ENCODE data around the gene DOCK10. TPM values are rescaled to one million over a fixed set of nuclear protein-coding genes. Genes with fewer than 3 reads are reported as not detected.

Gene DOCK10
- total RNA-seq, 1 experiment from 2014 or later, result 28.9 TPM

DNA sequence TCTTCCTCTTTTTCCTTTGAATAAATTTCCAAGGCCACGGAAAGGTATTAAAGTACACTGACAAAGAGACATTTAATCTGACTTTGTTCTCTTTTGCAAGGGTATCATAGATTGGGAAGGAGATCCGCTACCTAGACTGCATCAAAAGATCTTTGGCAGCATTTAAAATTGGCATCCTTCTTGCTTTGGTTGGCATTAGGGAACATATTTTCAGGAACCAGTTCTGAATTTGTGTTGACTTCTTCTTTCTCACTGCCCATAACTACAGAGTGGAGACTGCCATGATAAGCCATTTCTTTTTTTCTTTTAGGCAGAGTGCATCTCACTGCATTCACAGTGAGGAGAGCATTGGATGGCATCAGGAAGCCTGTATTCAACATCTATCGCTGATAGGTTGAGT is 83.4 kb downstream of the DOCK10 start:
- ChIA-PET POLR2A (ENCODE audit: unreplicated experiment) (no interaction called here), CTCF (no interaction called here)
- no peaks in the 10 kb centered on the region for H3K9me3 ChIP-seq (ENCODE audit: insufficient read depth, low read depth)
- BruUV-seq (replicated peaks), result no TSS peak
- H3K4me1 ChIP-seq (replicated peaks; ENCODE audit: insufficient read depth), result no peaks in the 10 kb centered on the region
- no peak for TF ChIP-seq EZH2 (IDR thresholded peaks at IDR 0.05; ENCODE audit: low read depth)
- TF ChIP-seq, protein P1, sequence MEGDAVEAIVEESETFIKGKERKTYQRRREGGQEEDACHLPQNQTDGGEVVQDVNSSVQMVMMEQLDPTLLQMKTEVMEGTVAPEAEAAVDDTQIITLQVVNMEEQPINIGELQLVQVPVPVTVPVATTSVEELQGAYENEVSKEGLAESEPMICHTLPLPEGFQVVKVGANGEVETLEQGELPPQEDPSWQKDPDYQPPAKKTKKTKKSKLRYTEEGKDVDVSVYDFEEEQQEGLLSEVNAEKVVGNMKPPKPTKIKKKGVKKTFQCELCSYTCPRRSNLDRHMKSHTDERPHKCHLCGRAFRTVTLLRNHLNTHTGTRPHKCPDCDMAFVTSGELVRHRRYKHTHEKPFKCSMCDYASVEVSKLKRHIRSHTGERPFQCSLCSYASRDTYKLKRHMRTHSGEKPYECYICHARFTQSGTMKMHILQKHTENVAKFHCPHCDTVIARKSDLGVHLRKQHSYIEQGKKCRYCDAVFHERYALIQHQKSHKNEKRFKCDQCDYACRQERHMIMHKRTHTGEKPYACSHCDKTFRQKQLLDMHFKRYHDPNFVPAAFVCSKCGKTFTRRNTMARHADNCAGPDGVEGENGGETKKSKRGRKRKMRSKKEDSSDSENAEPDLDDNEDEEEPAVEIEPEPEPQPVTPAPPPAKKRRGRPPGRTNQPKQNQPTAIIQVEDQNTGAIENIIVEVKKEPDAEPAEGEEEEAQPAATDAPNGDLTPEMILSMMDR (conservative IDR thresholded peaks at IDR 0.05), result no peak
- H3K27ac ChIP-seq, result no peak overlapping the region
- H3K27me3 ChIP-seq (ENCODE audit: insufficient read depth, low read depth), result no peaks in the 10 kb centered on the region
- H3K79me2 ChIP-seq (ENCODE audit: low read depth), result no peaks in the 10 kb centered on the region
- no peak overlapping the region for H3K4me2 ChIP-seq
- no peak for DNase-seq
- H3F3A ChIP-seq (ENCODE audit: insufficient read depth, low read depth), result no peaks in the 10 kb centered on the region
- H3K4me3 ChIP-seq, result no peak overlapping the region
- H2AFZ ChIP-seq, result no peak overlapping the region
- no peaks in the 10 kb centered on the region for H4K20me1 ChIP-seq (ENCODE audit: insufficient read depth)
- no peaks in the 10 kb centered on the region for H3K36me3 ChIP-seq (ENCODE audit: low read depth)
- no peaks in the 10 kb centered on the region for H3K9me2 ChIP-seq (ENCODE audit: insufficient read depth)
- intact Hi-C loops (cut with micrococcal nuclease; ENCODE audit: unreplicated experiment), result no loop called here

- no peaks in the 10 kb centered on the region for H3K4me1 ChIP-seq (replicated peaks; ENCODE audit: insufficient read depth)
- DNase-seq, result no peak
- no TSS peak for BruUV-seq (replicated peaks)
- H3K27ac ChIP-seq, result no peak overlapping the region
- intact Hi-C loops (cut with micrococcal nuclease; ENCODE audit: unreplicated experiment), result no loop called here
- H3K9me3 ChIP-seq (ENCODE audit: insufficient read depth, low read depth), result no peaks in the 10 kb centered on the region
- no peak overlapping the region for H3K4me2 ChIP-seq
- H3F3A ChIP-seq (ENCODE audit: insufficient read depth, low read depth), result no peaks in the 10 kb centered on the region
- H2AFZ ChIP-seq, result no peak overlapping the region
- TF ChIP-seq, protein P1 (conservative IDR thresholded peaks at IDR 0.05), result no peak
- ChIA-PET POLR2A (ENCODE audit: unreplicated experiment) (no interaction called here), CTCF (no interaction called here)
- no peaks in the 10 kb centered on the region for H3K36me3 ChIP-seq (ENCODE audit: low read depth)
- H3K9me2 ChIP-seq (ENCODE audit: insufficient read depth), result no peaks in the 10 kb centered on the region
- H3K79me2 ChIP-seq (ENCODE audit: low read depth), result no peaks in the 10 kb centered on the region
- no peaks in the 10 kb centered on the region for H3K27me3 ChIP-seq (ENCODE audit: insufficient read depth, low read depth)
- H3K4me3 ChIP-seq, result no peak overlapping the region
- no peaks in the 10 kb centered on the region for H4K20me1 ChIP-seq (ENCODE audit: insufficient read depth)
These were observed 83.8 kb downstream of the DOCK10 start for GRCh38 chr2:224958462-224958857.

DNA sequence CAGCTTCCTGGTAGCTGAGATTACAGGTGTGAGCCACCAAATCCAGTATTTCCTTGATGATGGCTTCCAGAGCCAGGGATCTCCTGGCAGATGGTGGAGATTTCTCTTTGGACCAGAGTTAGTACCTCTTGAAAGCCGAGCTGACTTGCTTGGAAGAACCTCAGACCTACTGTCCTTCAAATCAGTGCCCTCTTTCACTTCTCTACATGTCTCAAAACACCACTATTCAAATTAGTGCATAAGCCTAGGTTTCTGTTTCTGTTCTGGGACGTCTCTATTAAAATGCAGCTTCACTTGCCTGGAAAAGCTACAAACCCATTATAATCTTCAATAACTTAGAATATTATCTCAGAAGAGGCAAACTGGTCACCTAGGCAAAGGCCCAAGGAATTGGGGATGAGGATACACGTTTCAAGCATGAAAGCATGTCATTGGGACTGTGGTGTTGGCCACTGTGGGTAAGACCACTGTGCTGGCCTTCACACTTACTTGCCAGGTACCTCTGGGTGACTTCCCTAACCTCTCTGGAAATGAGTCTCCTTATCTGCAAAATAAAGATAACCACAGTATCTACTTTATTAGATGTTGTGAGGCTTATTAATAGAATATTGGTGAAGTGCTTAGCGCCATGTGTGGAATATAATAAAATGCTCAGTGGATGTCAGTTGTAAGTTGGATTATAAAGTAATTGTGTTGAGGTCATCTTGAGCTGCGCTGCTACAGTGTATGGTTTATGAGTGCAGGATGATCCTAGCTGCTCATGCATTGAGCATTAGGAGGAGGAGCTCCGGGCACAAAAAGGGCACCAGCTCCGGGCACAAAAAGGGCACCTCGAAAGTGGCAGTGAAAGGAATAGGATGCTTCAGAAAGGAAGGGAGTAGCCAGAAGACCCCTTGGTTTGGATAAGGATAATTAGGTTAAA is 84.5 kb downstream of the DOCK10 start:
- Histone ChIP-seq H3K79me2 (ENCODE audit: low read depth) (no peaks in the 10 kb centered on the region), H3K9me3 (ENCODE audit: insufficient read depth, low read depth) (no peaks in the 10 kb centered on the region), H3K36me3 (ENCODE audit: low read depth) (no peaks in the 10 kb centered on the region), H3K9me2 (ENCODE audit: insufficient read depth) (no peaks in the 10 kb centered on the region), H3F3A (ENCODE audit: insufficient read depth, low read depth) (no peaks in the 10 kb centered on the region), H3K4me3 (no peak overlapping the region), H3K4me2 (no peak overlapping the region), H2AFZ (no peak overlapping the region), H3K27me3 (ENCODE audit: insufficient read depth, low read depth) (no peaks in the 10 kb centered on the region), H3K4me1 (replicated peaks; ENCODE audit: insufficient read depth) (no peaks in the 10 kb centered on the region), H4K20me1 (ENCODE audit: insufficient read depth) (no peaks in the 10 kb centered on the region), H3K27ac (no peak overlapping the region)
- BruUV-seq (replicated peaks), result no TSS peak
- POLR2A ChIA-PET (ENCODE audit: unreplicated experiment), result no interaction called here
- intact Hi-C loops (cut with micrococcal nuclease; ENCODE audit: unreplicated experiment), result no loop called here
- no peak for DNase-seq
- CTCF ChIA-PET, result no interaction called here
- TF ChIP-seq EZH2 (IDR thresholded peaks at IDR 0.05; ENCODE audit: low read depth), result no peak
- TF ChIP-seq, protein P1 (conservative IDR thresholded peaks at IDR 0.05), result no peak

All from PC-9 (cell line).